ENCODE measurements around the gene DNHD1.

GRCh38 chr11:6561288-6561687 is 64.2 kb downstream of the DNHD1 start:
- no peak for TF ChIP-seq CTCF (CRISPR knock-in tag; IDR thresholded peaks at IDR 0.05)
- TF ChIP-seq CBX1 (IDR thresholded peaks at IDR 0.05; ENCODE audit: low read depth): no peak
- TF ChIP-seq NR0B2 (CRISPR knock-in tag; IDR thresholded peaks at IDR 0.05): no peak
- no peak for TF ChIP-seq ZNF510 (CRISPR knock-in tag; IDR thresholded peaks at IDR 0.05; ENCODE audit: low read depth)
- TF ChIP-seq GRHL1 (CRISPR knock-in tag; conservative IDR thresholded peaks at IDR 0.05): no peak
- TF ChIP-seq, protein P1, sequence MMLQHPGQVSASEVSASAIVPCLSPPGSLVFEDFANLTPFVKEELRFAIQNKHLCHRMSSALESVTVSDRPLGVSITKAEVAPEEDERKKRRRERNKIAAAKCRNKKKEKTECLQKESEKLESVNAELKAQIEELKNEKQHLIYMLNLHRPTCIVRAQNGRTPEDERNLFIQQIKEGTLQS (CRISPR knock-in tag; IDR thresholded peaks at IDR 0.05): no peak
- no peak for TF ChIP-seq MBNL3 (CRISPR knock-in tag; conservative IDR thresholded peaks at IDR 0.05)
- TF ChIP-seq IRF2 (CRISPR knock-in tag; IDR thresholded peaks at IDR 0.05): no peak
- no peak for TF ChIP-seq GABPB1 (CRISPR knock-in tag; IDR thresholded peaks at IDR 0.05)
- no peak for TF ChIP-seq ATF2 (CRISPR knock-in tag; IDR thresholded peaks at IDR 0.05)
- TF ChIP-seq MYC (CRISPR knock-in tag; IDR thresholded peaks at IDR 0.05; ENCODE audit: borderline replicate concordance): no peak

Data from HepG2 (cell line).